Measurements from ENCODE around the gene BCDIN3D. TPM values are rescaled to one million over a fixed set of nuclear protein-coding genes. Genes with fewer than 3 reads are reported as not detected.

BCDIN3D gene
- total RNA-seq, 2 donors from 2014 or later: 2.7 to 4.7 TPM

DNA sequence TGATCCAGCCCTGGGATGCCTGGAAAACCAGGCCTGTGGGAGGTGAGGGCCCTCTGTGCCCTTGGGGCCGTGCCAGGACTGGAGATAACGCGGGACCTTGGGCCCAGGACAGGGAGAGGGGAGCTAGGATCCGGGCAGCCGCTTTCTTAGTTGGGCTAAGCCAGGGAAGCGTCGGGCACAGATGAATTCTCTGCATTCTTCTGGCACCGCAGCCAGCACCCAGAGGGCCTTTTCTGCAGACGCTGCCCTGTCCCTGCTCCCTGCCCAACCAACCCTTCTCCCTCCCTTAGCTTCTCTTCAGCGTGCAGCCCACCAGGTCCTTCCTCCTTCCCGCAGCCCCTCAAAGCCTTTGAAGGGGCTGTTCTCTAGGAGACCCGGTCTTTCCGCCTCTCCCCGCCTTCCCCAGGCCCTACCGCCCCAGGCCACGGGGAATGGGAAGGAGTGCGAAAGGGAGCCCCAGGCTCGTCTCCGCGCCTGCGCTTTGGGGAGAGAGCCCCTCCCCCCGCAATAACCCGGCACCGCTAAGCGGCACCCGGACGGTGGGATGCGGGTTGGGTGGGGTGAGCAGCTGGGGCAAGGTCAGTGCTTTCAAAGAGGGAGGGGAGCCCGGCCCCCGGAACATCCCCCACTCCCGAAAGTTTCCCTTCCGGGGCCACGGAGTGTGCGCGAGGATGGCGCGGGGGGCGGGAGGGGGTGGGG lies 15.4 kb downstream of the BCDIN3D start:
- DNase-seq (peak; percentile 46 to 61), ATAC-seq (peak; percentile 22)
- intact Hi-C loops (cut with DNase I, micrococcal nuclease): no loop called here

GRCh38 chr12:49827051-49827400 lies 15.9 kb downstream of the BCDIN3D start:
- ATAC-seq (no peak), DNase-seq (no peak)
- intact Hi-C loops (cut with DNase I, micrococcal nuclease): no loop called here

GRCh38 chr12:49825971-49826421 lies 16.9 kb downstream of the BCDIN3D start:
- no peak for DNase-seq
- no peak for ATAC-seq
- intact Hi-C loops (cut with DNase I, micrococcal nuclease): no loop called here

- ATAC-seq: no peak
Observed at GRCh38 chr12:49825360-49825970, 17.4 kb downstream of the BCDIN3D start.

GRCh38 chr12:49824895-49825294 lies 18.0 kb downstream of the BCDIN3D start:
- intact Hi-C loops (cut with DNase I, micrococcal nuclease): no loop called here
- ATAC-seq: no peak
- DNase-seq: no peak

More at GRCh38 chr12:49825360-49825970, 17.4 kb downstream of the BCDIN3D start:
- DNase-seq: peak in 1 of 2 donors; percentile 50
- intact Hi-C loops (cut with DNase I, micrococcal nuclease): no loop called here

DNA sequence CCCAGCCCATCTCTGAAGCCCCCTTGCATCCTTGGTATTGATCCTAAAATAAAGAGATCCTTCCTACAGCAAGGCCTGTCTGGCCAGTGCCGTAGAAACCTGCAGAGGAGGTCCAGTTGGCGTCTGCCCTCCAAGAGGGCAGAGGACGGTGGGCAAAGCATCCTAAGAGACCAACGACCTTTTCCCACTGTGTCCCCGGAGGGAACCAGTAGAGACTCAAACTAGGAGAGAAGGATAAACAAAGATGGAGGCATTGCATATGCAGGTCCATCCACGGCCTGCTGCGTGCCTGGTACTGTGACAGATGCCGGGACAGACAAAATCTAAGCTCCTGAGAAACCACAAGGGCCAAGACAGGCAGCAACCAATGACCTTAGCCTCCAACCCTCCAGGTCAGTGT lies 18.5 kb downstream of the BCDIN3D start:
- intact Hi-C loops (cut with DNase I, micrococcal nuclease): no loop called here
- no peak for ATAC-seq

GRCh38 chr12:49823951-49824350 lies 19.0 kb downstream of the BCDIN3D start:
- DNase-seq (no peak), ATAC-seq (no peak)
- intact Hi-C loops (cut with DNase I, micrococcal nuclease): no loop called here

More for the DNA sequence above, 18.5 kb downstream of the BCDIN3D start:
- DNase-seq: no peak

DNA sequence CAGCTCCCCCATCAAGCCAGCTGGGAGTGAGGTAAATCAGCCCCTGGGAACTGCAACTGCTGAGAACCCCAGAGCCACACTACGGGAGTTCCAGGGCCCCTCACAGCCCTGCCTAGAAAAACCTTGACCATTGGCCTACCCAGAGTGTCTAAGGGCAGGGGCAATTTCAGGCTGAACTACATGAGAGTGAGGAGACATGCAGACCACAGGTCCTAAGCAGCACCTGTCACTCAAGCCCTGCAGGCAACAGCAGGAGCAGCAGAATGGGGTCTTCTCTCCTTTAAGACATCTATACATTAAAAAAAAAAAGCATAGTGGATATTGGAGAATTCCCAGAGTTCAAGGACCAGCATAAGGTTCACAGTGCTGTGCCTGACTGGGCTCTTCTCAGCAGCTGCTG lies 19.6 kb downstream of the BCDIN3D start:
- intact Hi-C loops (cut with DNase I, micrococcal nuclease): no loop called here
- no peak for ATAC-seq
- DNase-seq: no peak

DNA sequence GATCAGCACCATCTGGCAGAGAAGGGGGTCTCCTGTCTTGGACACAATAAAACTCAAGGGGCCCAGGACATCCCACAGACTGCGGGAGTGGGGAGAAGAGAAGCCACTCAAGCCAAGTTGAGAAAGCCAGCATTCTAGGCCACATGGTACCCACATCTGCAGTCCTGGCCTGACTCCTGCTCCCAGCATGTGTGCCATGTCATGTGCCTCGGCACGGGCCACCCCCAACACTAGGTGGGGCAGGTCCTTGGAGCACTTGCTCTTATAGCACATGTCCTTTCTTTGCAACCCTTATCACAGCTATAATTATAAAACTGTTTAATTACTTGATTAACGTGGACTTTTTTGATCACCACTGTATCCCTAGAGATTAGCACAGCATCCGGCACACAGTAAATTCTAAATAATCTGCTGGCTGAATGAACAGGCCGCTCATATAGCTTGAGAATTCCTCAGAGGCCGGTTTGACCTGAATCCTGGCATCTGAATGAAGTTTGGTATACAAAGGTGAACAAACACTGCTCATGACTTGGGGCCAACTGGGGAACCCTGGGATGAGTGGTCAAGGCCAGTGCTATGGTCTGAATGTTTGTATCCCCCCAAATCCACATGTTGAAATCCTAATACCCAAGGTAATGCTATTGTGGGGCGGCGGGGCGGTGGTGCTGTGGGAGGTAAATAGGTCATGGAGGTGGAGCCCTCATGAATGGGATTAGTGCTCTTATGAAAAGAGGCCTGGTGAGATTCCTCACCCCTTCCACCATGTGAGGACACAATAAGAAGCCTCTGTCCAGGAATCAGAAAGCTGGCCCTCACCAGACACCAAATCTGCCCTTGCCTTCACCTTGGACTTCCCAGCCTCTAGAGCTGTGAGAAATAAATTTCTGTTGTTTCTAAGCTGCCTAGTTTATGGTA lies 21.3 kb downstream of the BCDIN3D start:
- DNase-seq (no peak), ATAC-seq (no peak)
- intact Hi-C loops (cut with DNase I, micrococcal nuclease): no loop called here

DNA sequence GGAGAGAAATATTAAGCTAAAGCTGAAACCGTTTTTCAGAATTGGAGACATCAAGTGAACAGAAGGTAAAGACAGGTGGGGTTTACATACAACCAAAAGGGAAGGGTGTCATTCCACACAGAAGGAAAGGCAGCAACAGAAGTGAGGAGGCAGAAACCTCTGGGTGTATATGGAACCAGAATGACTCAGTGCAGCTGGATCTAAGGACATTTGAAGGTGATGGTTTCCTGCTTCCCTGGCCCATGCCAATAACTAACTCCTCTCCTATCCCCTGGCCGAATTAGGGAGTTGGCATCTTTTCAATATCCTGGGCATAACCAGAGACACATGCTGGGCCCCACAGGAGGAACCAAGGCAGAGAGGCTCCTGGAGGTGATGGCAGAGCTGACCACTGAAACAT lies 23.1 kb downstream of the BCDIN3D start:
- no peak for DNase-seq
- intact Hi-C loops (cut with DNase I, micrococcal nuclease): no loop called here
- no peak for ATAC-seq

DNA sequence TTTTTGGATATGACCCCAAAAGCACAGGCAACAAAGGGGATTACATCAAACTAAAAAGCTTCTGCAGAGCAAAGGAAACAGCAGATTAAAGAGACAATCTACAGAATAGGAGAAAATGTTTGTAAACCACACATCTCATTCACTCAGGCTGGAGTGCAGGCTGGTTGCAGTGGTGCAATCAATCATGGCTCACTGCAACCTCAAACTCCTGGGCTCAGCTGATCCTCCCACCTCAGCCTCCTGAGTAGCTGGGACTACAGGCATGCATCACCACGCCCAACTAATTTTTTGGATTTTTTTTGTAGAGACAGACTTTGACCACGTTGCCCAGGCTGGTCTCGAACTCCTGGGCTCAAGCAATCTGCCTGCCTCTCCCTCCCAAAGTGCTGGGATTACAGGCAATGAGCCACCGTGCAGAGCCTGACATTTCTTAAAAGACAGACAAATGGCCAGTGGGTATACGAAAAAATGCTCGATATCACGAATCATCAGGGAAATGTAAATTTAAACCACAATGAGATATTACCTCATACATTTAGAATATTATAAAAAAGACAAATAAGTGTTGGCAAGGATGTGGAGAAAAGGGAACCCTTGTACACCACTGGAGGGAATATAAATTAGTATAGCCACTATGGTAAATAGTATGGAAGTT lies 24.5 kb downstream of the BCDIN3D start:
- no peak for ATAC-seq
- intact Hi-C loops (cut with DNase I, micrococcal nuclease): no loop called here
- no peak for DNase-seq

DNA sequence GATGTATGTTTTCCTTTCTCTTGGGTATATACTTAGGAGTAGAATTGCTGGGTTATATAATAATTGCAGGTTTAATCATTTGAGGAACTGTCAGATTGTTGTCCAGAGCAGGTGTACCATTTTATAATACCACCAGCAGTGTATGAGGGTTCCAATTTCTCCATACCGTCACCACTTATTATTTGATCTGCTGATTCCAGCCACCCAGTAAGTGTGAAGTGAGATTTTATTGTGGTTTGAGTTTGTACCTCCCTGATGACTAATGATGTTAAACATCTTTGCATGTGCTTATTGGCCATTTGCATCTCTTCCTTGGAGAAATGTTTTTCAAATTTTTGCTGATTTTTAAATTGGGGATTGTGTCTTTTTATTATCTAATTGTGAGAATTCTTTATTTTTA lies 29.8 kb downstream of the BCDIN3D start:
- ATAC-seq (no peak), DNase-seq (no peak)
- intact Hi-C loops (cut with DNase I, micrococcal nuclease): no loop called here

DNA sequence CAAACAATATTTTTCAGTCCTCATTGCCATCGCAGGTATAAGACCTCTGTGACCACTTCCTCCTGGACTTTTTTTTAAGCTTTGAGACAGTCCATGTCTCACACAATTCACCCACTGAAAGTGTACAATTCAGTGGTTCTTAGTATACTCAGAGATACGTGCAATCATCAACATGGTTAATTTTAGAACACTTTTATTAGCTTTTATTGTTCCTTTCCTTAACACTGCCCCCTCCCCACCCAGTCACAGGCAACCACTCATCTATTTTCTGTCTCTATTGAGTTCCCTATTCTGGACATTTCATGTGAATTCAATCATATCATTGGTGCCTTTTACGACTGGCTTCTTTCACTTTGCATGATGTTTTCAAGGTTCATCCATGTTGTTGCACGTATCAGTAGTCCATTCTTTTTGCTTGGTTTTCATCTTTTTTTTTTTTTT lies 30.9 kb downstream of the BCDIN3D start:
- intact Hi-C loops (cut with DNase I, micrococcal nuclease): no loop called here
- DNase-seq (no peak), ATAC-seq (no peak)

DNA sequence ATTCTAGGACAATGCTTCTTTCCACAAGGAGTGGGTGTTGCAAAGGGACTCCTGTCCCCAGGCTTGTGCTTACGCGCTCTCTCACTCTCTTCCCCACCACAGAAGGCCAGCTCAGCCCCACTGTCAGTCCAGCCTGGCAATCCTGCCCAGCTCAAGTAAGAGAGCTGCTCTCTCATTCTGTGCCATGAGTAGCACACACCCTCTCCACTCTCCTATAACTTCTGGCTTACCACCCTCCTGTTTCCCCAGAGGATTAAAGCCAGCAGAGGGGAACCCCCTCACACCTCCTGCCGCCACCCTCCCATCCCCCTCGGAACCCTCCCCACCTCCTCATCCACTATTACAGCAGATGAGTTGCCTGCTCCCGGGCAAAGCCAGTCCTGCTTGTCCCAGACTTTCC lies 31.8 kb downstream of the BCDIN3D start:
- intact Hi-C loops (cut with DNase I, micrococcal nuclease): no loop called here
- DNase-seq: no peak
- ATAC-seq: no peak

GRCh38 chr12:49809906-49810389 lies 33.0 kb downstream of the BCDIN3D start:
- intact Hi-C loops (cut with DNase I, micrococcal nuclease): no loop called here

GRCh38 chr12:49809381-49809905 lies 33.5 kb downstream of the BCDIN3D start:
- intact Hi-C loops (cut with DNase I, micrococcal nuclease): no loop called here
- no peak for DNase-seq
- ATAC-seq: no peak

More at GRCh38 chr12:49809906-49810389, 33.0 kb downstream of the BCDIN3D start:
- ATAC-seq (no peak), DNase-seq (no peak)

DNA sequence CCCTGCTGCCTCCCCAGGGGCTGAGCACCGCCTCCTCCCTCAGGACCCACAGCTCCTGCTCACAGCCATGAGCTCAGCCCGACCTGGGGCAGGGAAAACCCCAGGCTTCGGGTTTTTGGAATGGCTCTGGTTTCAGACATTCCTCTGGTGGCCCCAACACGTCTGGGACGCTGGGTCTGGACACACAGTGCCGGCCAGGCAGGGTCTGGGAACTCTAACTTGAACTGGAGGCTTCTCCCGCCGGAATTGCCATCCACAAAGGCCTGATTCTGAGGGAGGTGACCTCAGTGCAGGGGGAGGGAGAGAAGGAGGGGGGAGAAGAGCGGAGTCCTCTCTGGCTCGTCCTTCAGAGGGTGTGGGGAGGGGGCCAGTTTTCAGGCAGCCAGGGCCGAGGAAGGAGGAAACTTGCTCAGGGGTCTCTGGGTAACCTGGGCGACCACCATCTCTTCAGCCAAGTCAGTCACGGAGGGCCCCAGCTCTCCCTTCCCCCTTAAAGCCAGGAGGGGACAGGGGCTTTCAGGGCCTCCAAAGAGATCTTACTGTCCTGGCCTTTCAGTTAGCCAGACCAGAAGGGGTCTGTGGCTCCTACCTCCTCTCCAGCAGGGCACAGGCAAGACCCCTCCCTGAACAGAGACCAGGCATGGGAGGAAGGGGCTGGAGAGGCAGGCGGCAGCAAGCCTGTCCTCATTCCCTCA lies 34.1 kb downstream of the BCDIN3D start:
- intact Hi-C loops (cut with DNase I, micrococcal nuclease): no loop called here
- DNase-seq: no peak
- ATAC-seq: no peak

DNA sequence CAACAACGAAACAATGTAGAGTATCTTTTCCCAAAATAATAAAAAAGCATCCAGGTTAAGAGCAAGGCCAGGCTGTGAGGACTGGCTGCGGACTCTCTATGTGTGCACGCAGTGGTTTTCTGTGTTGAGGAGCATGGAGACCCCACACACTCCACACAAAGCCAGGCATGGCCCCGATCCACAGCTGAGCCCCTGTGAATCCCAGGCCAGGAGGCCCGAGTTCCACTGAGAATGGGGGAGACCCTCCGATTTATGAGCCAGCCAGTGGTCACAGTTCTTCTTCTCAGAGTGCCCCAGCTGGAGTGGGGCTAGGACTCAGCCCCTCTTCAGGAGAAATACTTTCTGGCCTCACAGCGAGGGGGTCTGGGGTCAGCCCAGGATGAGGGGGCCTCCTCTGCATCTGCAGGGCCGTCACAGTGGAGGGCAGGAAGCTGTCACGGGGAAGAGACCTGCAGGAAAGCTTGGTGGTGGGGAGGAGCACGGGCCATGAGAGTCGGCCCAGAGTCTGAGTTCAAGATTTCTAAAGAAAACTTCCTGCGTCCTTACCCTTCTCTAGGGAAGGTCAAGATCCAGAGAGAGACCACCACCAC lies 34.8 kb downstream of the BCDIN3D start:
- ATAC-seq: no peak
- no peak for DNase-seq
- intact Hi-C loops (cut with DNase I, micrococcal nuclease): no loop called here
